Stimulated activated CD4-positive, alpha-beta T cell treated with anti-CD3 and anti-CD28 coated beads, Interleukin-2, amount 100 ng/mL, for 48 hours (primary cell): Measurements from ENCODE around the gene ARHGEF38.

ENCODE experiments used
- DNase-seq, 2 donors: peaks; one replicate each; pipeline ENCODE4 v3.0.0-alpha.2; 2020

ARHGEF38 gene, protein sequence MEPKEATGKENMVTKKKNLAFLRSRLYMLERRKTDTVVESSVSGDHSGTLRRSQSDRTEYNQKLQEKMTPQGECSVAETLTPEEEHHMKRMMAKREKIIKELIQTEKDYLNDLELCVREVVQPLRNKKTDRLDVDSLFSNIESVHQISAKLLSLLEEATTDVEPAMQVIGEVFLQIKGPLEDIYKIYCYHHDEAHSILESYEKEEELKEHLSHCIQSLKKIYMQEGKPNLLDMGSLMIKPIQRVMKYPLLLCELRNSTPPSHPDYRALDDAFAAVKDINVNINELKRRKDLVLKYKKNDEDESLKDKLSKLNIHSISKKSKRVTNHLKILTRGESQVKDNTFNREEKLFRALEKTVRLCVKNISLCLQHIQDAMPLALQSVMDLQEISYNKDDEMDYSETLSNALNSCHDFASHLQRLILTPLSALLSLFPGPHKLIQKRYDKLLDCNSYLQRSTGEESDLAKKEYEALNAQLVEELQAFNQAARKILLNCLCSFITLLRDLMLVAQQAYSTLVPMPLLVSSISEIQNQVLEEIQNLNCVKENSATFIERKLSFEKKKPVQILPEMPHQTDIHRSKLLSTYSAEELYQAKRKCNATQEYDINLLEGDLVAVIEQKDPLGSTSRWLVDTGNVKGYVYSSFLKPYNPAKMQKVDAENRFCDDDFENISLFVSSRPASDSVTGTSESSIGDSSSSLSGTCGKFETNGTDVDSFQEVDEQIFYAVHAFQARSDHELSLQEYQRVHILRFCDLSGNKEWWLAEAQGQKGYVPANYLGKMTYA

DNA sequence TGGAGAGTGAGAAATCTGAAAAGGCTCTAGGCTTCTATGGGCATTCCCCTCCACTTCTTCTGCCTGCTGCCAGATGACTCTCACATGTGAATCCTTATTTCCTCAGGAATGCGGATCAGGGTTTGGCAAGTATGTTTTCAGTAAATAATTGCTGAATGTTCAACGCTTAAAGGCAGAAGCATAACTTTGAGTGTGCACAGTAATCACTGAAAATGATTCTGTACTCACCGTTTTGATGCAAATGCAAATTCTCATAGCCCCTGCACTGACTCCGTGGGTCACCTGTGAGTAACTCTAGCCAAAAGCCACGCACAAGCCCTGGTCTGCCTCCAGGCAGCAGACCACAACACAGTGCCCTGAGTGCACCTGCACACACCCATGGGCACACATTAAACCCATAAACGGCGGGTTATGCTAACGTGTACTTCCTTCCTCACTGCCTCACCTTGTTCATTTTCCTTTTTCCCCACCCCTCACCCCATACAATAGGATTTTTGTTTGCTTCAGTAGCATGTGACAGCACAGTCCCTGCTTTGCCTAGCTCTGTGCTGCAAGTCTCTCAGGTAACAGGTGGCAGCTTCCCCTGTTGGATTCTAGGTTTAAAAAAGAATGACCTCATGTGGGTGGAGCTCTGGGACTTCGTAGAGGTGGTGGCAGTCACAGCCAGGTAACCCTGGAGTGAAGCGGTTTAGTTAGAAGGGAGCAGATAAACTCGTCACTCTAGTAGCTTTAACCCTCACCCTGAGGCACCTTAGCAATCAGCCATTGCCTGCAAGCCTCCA lies at the start of gene ARHGEF38:
ARHGEF38 (plus strand) TSS at position 656 of the 782 bp plus-strand sequence. CDS start 146 bp downstream, outside the sequence.
- no peak for DNase-seq

DNA sequence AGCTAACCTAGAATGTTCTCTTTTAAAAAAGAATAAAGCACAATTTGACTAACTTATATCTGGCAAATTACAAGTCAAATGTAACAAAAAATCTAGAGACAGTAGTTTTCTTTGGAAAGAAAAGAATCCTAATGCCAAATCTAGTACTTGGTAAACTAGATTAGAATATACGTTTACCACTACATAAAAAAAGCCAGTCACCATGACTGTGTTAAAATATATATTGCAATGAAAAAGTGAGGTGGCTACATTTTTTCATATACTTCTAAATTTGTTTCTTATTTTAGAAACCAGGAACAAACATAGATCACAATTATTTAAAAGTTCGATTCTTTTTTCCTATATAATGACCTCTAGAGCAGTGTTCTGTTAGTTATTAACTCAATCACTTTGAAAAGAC lies 48.9 kb upstream of the ARHGEF38 start:
- no peak for DNase-seq

DNA sequence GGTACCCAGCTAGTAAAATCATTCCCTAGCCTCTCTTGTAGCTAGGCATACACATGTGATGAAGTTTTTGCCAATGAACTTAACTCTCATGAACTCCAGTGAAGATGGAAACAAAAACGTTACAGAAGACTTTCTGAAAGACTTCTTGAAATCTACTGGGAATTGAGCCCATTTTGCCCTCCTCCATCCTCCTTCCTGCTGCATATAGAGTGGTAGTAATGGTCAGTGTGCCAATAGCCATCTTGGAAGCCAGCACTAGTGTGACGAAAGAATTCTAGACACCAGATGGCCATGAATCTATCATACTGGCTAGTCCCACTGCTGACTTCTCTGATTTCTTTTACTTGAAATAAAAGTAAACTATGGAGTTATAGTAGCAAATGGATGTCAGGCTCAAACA lies 47.7 kb upstream of the ARHGEF38 start:
- DNase-seq: no peak

DNA sequence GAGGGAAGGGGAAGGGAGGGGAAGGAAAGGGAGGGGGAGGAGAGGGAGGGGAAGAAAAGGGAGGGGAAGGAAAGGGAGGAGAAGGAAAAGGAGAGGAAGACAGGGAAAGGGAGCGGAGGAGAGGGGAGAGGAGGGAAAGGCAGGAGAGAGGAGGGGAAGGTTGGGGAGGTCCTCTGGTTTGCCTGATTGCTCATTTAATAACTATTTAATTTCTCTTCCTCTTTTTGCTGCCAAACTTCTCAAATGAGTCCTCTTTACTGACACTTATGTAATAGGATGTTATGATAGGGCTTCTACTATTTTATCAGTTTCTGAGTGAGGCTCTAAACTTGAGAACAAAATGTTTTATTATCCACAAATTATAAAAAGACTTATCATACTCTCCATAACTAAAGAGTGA lies 43.1 kb upstream of the ARHGEF38 start:
- DNase-seq: no peak

DNA sequence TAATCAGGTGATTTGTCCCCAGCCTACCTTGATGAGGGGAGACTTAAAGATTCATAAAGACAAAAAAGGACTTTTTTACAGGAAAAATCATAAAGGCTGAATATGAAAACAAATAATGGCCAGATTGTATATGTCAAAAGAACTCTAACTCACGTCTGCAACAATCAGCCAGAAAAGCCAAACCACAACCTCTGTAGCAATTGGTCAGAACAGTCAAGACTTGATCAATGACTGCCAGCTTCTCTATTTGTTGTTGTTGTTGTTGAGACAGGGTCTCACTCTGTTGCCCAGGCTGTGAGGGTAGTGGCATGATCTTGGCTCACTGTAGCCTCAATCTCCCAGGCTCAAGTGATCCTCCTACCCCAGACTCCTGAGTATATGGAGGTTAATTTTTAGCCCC lies 42.7 kb upstream of the ARHGEF38 start:
- no peak for DNase-seq

DNA sequence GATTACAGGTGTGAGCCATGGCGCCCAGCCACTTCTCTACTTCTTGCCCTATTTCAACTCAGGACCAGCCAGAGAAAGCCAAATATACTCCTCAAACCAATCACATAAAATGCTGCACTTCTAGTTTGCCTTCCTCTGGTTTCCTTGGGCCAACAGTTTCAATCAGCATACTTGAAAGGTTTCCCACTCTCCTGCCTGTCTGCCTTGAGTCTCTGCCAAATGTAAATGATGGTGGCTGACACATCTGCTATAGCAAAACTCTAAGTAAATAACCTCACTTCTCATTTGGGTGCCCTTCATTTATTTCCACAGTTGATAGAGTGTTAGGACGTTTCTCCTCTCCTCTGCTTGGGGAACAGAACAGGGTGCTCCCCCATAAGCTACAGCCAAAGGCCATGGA lies 42.2 kb upstream of the ARHGEF38 start:
- DNase-seq: no peak

DNA sequence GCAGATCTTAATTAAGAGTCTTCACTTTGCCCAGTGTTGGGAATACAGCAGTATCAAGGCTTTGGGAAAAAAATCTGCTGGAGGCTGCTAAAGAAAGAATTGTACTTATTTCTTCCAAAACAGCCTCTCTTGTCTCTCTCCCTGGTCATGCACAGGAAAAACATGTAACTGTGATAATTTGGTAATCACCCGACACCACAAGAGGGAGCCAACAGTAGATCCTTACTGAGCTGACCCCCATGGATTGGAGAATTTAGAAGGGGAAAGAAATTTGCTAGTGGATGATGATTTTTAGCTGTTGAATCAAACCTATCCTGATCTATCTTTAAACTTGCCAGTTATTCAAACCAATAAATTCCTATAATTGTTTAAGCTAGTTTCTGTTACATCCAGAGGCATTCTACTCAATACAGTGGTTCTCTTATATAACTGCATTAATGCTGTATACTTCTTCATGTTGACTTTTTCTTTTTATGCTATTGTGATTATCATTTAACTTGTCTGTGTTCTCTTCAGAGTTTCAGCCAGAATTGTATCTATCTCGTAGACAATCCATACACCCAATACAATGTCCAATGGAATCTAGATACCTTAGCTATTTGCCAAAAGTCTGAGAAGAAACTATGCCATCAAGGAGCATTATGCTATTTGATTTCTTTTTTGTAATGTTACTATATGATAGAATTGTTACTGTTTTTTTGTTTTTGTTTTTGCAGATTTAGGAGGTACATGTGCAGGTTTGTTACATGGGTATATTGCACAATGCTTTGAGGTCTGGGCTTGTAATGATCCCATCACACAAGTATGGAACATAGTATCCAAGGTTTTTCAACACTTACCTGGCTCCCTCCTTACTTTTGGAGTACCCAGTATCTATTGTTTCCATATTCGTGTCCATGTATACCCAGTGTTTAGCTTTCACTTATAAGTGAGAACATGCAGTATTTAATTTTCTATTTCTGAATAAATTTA lies 31.3 kb upstream of the ARHGEF38 start:
- peak in 1 of 2 donors; percentile 2 for DNase-seq

DNA sequence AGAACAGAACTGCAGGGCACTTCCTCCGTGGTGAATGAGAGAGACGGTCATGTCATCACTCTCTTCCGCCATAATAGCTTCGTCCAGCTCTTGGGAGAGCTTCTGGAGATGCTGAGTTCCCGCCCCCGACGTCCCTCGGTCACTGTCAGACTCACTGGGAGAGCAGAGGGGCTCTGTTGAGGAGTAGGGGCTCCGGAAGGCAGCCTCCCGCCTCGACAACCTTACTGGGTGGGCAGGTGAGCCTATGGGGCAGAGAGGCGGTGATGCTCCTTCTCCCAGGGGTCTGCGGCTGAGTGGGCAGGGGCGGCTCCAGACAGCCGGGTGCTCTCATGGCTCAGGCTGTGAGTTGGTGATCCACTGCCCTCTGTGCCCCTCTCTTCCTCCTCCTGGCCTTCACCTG lies 25.8 kb upstream of the ARHGEF38 start:
- no peak for DNase-seq

DNA sequence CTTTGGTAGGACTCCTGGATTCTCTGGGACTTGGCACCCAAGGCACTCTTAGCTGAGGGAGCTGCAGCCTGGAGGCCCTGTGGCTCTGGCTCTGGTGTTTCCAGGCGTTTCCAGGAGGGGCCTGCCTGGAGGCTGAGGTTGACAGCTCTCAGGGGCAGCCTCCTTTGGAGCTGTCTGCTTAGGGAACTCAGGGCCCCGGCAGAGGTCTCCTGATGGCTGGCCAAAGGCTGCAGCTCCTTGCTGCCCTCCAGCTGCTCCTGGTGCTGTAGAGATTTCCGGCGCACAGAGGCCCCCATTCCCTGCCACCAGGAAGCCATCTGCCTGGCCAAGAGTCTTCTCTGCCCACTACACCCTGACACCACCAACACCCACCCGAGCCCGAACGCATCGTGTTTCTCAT lies 25.3 kb upstream of the ARHGEF38 start:
- DNase-seq: no peak

DNA sequence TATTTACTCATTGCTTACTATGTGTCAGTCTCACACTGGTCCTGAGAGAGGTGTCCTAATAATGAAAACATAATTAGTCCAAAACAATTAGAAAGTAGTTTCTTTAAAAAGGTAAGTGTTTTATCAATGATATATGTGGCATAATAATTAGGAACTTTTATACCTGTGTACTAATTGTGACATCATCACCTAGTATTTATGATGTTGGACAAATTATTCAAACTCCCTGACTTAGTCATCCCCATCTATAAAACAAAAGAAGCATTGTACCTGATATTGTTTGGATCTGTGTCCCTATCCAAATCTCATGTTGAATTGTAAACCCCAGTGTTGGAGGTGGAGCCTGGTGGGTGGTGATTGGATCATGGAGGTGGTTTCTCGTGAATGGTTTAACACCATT lies 15.8 kb upstream of the ARHGEF38 start:
- no peak for DNase-seq

DNA sequence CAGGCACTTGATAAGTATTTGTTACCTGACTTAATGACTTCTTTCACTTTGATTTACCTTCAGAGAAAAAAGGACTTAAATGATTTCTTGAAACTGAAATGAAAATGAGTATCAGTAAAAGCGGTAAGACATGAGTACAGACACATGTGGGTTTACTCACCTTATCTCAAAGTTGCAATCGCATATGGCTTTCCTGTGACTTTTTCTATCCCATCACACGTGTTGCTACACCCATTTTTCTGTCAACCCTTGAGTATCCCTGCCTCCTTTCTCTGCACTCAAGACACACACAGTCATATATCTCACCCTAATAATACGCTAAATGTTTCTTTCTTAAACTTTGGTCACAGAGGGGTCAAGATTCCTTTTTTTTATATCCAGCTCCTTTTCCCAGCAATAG lies 11.0 kb upstream of the ARHGEF38 start:
- DNase-seq: no peak

DNA sequence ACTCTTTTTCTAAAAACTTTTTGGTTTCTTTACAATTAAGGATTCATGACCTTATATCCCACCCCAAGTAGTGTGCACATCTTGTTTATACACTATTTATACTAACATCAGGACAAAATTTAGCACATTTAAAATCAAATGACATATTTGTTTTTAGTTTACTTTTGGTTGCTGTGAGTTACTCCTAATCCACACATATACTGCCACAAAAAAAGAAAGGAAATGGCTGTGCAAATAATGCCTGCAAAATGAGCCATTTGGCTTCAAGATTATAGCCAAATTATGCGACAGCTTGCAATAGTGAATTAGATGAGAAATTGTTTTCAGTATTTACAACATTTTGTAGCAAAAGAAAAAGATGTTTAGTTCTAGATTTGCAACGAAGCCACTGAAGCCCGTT lies 10.4 kb upstream of the ARHGEF38 start:
- DNase-seq: no peak

DNA sequence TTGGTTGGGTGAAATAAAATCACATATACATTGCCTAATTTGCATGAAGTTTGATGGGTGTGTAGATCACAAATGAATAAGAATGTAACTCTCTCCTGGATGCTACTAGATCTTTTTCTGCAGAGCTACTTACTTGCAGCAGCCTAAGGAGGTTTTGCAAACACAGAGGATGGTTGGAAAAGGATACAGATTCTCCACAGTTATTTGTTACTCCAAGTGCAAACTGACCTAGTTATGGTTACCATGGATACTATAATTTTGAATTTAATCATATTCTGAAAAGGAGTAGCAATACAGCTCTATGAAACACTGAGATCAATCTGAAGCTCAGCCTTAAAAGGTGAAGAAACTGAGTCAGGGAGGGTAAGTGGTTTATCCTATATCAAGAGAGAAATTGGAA lies 9.1 kb upstream of the ARHGEF38 start:
- no peak for DNase-seq

DNA sequence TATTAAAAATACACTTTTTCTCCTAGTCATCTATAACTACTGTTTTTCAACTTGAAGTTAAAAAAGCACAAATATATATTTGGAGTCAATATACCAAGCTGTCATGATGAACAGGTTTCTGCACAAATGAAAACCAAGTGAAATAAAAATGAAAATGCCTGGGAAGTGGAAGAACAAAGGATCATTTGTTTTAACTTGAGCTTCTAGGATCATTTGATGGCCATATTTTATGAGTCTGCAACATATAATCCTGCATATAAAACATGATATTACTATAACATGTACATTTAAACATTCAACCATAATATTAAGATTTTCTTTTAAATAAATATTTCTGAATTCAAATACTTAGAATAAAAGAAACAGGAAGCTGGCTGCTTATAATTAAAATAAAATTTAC lies 8.5 kb upstream of the ARHGEF38 start:
- no peak for DNase-seq

DNA sequence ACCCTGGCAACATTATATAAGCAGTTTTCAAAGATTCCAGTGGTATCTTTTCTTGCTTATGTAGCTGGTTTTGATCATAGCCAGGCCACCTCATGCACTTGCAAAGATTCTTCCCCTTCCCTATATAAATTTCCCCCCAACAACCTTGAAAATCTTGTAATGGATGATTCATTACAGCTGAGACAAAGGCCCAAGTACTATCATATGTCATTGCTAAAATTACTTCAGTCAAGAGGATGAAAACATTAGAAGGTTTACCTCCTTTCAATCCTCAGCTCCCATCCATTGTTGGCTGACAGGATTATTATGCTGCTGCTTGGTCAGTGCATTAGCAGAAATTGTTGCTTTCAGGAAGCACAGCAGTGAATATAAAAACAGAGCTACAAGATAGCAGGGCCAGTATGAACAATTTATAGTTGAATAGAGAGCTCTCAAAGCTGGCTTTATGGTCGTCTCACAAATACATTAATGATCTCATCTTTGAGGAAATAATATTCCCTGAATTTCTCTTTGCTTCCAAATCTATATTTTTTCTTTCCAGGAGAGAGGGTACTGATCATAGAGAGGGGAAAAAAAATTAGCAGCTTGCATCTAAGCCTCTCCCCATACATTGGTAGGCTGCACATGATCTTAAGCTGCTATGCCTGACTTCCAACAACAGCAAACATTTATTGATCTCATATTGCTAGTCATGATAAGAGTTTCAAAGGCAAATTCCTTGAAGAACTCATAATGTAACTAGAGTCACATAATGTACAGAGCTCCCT lies 7.7 kb upstream of the ARHGEF38 start:
- no peak for DNase-seq

DNA sequence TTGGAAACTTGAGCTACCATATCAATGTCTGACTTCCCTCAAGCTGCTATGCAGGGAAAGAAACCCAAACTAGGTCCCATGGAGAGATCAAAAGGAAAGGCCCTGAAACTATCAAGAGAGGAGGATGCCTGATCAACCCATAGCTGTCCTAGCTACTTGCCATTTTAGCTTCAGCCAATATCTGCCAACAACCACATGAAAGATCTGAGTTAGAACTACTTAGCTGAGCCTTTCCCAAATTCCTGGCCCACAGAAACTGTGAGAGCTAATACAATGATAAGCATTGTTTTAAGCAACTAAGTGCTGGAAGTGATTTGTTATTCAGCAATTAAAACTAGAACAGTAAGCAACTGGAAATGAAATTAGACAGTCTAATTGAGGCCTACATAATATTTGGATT lies 6.3 kb upstream of the ARHGEF38 start:
- no peak for DNase-seq

DNA sequence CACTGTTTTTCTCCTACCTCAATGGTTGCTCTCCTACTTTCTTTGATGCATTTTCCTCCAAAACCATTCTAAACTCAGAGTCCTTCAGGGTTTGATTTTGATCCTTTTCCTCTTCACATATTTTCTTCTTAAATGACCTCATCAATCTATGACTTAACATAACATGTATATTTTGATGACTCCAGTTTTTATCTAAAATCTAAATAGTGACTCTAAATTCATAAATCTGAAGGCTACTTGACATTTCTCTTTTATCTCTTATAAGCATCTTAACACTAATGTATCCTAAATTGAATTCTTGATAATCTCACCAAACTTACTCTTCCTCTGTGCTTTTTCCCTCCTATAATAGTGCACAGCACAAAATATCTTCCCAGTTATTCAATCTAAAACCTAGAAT lies 4.7 kb upstream of the ARHGEF38 start:
- DNase-seq: no peak

DNA sequence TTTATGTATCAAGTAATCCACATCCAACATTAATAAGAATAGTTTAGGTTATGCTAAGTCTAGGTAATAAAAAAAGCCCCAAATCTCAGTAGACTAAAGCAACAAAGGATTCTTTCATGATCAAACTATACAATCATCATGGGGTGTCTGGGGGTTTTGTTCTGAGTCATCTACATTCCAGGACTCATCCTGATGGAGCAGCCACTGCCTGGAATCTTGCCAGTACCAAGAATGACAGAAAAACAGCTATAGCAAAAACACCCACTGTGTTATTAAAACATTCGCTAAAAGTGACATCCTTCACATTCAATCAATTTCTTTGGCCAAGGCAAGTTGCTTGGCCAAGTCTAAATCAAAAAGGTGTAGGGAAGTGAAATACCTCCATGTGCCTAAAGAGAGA lies 3.9 kb upstream of the ARHGEF38 start:
- no peak for DNase-seq

DNA sequence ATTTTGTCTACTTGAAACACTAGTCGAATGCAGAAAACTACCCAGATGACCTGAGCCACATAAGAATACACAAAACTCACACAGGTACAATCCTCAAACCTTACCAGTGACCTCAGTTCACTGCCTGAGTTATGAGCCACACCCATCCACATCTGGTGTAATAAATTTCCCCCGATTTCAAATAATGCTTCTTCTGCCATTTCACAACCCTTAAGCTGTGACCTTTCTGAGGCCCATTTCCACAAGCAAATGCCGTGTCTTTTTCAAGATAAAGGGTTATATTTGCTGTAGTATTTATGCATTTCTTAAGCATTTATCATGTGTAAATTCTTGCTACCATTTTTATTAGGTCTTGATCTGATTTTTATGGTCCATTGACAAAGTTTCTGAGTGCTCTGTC lies 1.8 kb upstream of the ARHGEF38 start:
- DNase-seq: no peak

DNA sequence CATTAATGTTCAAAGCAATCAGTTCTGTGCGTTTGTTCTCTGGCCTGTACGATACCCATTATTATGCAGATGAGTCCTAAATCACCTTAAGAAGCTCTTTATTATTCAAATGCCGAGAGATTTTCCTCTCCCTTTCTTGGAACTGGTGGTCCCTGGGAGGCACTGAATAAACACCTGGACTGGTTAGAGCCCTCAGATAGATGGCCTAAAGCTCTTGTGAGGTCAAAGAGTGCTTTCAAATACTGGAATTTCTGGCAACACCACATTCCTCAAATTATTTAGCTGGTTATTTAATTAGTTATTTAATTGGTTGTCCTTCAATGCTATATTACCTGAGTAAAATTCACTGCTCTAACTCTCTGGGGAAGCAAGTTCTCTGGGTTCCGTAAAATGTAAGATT lies 3.0 kb downstream of the ARHGEF38 start:
- no peak for DNase-seq

DNA sequence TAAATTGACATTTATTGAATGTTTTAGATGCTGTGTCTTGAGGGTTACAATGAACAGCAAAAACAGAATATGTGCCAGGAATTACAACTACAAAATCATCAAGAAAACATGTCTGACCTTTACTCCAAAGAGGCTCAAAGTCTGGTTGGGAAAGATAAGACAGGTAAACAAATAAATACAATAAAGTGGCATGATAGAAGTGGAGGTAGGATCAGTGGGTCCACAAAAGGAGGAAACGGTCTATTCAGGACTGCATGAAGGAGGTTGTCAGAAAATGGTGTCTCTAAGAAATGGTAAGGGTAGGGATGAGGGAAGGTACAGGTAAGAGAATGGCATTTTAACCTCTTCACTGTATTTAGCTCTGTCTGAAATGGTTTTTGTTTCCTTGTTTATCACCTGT lies 3.8 kb downstream of the ARHGEF38 start:
- DNase-seq: no peak

DNA sequence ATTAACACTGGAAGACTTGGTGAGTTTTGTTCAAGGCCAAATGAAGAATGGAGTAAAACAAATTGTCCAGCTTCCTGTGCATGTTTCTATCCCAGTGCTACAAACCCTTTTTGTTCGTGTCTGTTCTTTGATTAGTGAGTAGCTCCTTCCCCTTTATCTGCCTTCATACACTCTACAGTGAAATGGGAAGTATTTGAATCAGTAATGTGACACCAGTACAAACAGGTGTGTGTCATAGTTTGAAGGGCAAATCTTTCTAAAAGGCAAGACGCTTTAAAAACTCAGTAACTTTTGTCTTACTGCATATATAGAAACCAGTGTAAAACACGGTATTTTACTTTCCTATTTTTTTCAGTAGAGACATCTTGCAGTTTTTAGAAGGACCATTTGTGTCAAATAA lies 5.9 kb downstream of the ARHGEF38 start:
- no peak for DNase-seq
